CD4-positive, alpha-beta T cell treated with Interleukin-21 for 1 hour (primary cell): ENCODE results near the gene GAGE12F.
"Not testable (repeated sequence)": the region's sequence is repeated elsewhere in the genome, so short reads cannot be mapped to it uniquely, and the experiment has no call there.

Source experiments
- DNase-seq: peaks from one replicate; pipeline ENCODE4 v3.0.0-alpha.2; 2020

The GAGE12F gene

GRCh38 chrX:49560542-49560941, at the start of gene GAGE12F:
TSS of gene GAGE12F (plus strand) at chrX:49560842. CDS start at chrX:49561997, 1,155 bp downstream.
- DNase-seq, result not testable (repeated sequence)

- not testable (repeated sequence) for DNase-seq
Measured at GRCh38 chrX:49531877-49532276, 28.8 kb upstream of the GAGE12F start, which contains the start of gene GAGE12C. TSS of gene GAGE12C (plus strand) at chrX:49532177. CDS start at chrX:49533332, 1,155 bp downstream.

- DNase-seq, result not testable (repeated sequence)
Measured at GRCh38 chrX:49541433-49541832, 19.2 kb upstream of the GAGE12F start, which contains the start of gene GAGE12D. TSS of gene GAGE12D (plus strand) at chrX:49541733. CDS start at chrX:49542888, 1,155 bp downstream.

- DNase-seq, result not testable (repeated sequence)
Measured at GRCh38 chrX:49550989-49551388, 9.7 kb upstream of the GAGE12F start, which contains the start of gene GAGE12E. TSS of gene GAGE12E (plus strand) at chrX:49551289. CDS start at chrX:49552444, 1,155 bp downstream.

GRCh38 chrX:49568728-49569127, 8.1 kb downstream of the GAGE12F start:
- DNase-seq, result not testable (repeated sequence)

- DNase-seq, result not testable (repeated sequence)
Measured at GRCh38 chrX:49569152-49569551, 8.5 kb downstream of the GAGE12F start.

GRCh38 chrX:49570100-49570499, 9.5 kb downstream of the GAGE12F start, which contains the start of gene GAGE12G:
TSS of gene GAGE12G (plus strand) at chrX:49570400. CDS start at chrX:49571555, 1,155 bp downstream.
- not testable (repeated sequence) for DNase-seq

GRCh38 chrX:49579649-49580048, 19.0 kb downstream of the GAGE12F start, which contains the start of gene GAGE12H:
TSS of gene GAGE12H (plus strand) at chrX:49579949. CDS start at chrX:49581104, 1,155 bp downstream.
- not testable (repeated sequence) for DNase-seq

- DNase-seq, result not testable (repeated sequence)
Measured at GRCh38 chrX:49589196-49589595, 28.6 kb downstream of the GAGE12F start, which contains the start of gene GAGE2A. TSS of gene GAGE2A (plus strand) at chrX:49589496. CDS start at chrX:49590651, 1,155 bp downstream.

GRCh38 chrX:49589769-49590478, 29.3 kb downstream of the GAGE12F start:
- not testable (repeated sequence) for DNase-seq

GRCh38 chrX:49590488-49590887, 29.8 kb downstream of the GAGE12F start:
- DNase-seq, result not testable (repeated sequence)

- DNase-seq, result not testable (repeated sequence)
Measured at GRCh38 chrX:49598720-49599119, 38.1 kb downstream of the GAGE12F start, which contains the start of gene GAGE1. TSS of gene GAGE1 (plus strand) at chrX:49599020. CDS start at chrX:49600175, 1,155 bp downstream.

- DNase-seq, result no peak
Measured at GRCh38 chrX:49610718-49611310, 50.2 kb downstream of the GAGE12F start.
